ENCODE results near the gene WWOX.

WWOX gene

GRCh38 chr16:79150632-79151310 is 1051.3 kb downstream of the WWOX start:
- no peak for DNase-seq (ENCODE audit: low spot score)

GRCh38 chr16:79154086-79154485 is 1054.6 kb downstream of the WWOX start:
- DNase-seq (ENCODE audit: low spot score) = peak; percentile 13

DNA sequence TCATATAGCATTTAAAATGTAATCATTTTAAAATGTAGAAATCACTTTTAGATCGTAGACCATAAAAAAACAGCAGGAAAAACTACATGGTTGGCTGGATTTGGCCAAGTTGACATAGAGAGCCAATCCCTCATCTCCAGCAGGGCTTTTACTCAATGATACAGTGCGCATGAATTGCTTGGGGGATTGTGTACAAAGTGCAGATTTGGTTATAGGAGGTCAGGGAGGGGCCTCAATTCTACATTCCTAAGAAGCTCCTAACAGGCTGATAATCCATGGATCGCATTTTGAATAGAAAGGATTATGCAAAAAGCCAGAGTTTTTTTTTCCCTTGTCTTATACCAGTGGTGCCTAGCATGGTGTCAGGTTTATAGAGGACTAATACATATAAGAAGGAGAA is 1056.0 kb downstream of the WWOX start:
- DNase-seq (ENCODE audit: low spot score) = no peak

- no peak for DNase-seq (ENCODE audit: low spot score)
Measured at GRCh38 chr16:79155904-79156303, 1056.5 kb downstream of the WWOX start.

DNA sequence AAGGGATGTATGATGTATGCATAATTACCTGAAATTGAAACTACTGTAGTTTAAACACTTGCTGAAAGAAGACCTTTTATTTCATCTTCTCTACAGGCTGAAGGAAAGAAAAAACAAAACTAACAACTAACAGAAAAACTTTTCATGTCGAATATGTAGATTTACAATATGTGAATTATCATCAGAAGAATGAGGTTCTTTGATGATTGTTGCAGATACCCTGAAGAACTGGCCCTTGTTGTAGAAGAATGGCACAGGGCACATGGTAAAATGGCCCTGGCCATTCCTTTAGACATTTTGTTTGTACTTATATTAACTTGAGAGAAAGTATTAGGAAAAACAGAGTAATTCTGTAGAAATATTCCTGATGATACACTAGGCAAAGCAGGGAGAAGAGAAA is 1057.3 kb downstream of the WWOX start:
- no peak for DNase-seq (ENCODE audit: low spot score)

DNA sequence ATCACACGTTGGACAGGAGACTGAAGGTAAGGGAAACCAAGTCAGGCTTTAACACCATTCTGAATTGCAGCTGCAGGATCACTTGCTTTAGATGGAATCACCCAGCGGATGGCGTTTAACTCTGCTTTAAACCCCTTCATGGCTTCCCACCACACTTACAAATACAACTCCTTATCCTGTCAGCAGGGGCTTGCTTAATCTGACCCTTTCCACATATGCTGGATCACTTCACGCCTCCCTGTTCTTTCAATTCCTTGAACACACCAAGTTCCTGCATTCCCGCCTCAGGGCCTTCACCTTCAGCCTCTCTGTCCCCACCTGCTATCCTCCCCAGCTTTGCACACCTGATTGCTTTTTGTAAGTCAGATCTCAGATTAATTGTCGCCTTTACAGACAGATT is 1058.9 kb downstream of the WWOX start:
- DNase-seq (ENCODE audit: low spot score) = no peak

- DNase-seq (ENCODE audit: low spot score) = no peak
Measured at GRCh38 chr16:79159261-79160049, 1060.0 kb downstream of the WWOX start.

DNA sequence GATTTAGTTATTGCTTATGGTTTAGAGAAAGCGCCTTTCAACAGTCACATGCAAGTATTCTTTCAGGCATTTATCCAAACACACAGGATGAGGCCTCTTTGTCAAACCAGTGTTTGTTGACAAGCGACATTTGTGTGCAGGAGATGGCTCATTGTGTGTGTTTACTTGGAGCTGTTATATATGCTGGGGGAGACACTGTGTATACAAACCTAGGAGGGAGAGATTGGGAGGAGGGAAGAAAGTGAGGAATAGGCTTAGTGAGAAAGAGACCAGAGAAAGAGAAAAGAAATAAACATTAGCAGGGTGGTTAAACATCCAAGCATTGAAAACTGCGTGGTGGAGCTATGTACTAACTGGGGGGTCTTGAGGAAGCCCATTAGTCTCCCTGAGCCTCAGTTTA is 1063.5 kb downstream of the WWOX start:
- no peak for DNase-seq (ENCODE audit: low spot score)

DNA sequence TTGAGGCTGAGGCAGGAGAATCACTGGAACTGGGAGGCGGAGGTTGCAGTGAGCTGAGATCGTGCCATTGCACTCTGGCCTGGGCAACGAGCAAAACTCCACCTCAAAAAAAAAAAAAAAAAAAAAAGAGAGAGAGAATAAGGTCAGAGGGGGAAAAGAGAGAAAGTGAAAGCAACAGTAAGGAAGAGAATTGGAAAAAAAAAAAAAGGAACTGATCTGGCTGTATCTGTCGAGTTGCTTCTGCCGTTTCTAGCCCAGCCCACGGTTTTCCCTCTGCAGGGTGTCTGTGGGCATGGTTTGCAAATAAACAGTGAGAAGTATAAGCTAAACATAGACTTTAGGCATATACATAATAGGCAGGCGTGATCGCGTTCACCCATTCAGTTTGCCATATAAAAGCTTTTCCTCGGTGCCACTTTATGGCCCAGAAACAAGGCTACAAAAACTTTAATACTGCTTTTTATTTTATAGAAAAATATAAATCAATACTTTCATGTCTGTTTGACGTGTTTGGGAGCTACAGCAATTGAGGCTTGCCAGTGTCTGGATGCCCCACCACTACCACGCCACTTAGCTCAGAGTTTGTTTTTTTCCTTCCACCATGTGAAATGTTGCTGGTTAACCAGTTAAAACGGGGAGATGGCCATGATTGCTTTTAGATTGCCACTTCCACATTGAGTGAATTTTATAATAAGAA is 1064.4 kb downstream of the WWOX start:
- DNase-seq (ENCODE audit: low spot score) = no peak

GRCh38 chr16:79164388-79164995 is 1065.0 kb downstream of the WWOX start:
- no peak for DNase-seq (ENCODE audit: low spot score)

DNA sequence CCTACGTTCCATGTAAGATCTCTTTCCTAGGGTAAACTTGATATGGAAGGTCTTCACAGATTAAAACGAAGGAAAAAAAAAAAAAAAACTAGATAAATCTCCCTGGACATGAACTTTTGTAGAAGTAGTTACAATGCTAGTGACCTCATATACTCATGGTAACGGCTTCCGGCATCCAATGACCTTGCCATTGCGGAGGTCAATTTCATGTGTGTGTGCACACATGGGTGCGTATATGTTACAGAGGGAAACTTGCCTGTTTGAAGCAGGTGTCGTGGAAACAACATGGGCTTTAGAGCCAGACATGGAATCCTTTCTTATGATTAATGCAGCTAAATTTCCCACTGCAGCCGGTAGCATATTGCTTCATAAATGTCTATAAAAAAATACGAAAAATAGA is 1065.6 kb downstream of the WWOX start:
- DNase-seq (ENCODE audit: low spot score) = no peak

GRCh38 chr16:79165506-79165905 is 1066.1 kb downstream of the WWOX start:
- DNase-seq (ENCODE audit: low spot score) = no peak

- no peak for DNase-seq (ENCODE audit: low spot score)
Measured at GRCh38 chr16:79167893-79168292, 1068.4 kb downstream of the WWOX start.

DNA sequence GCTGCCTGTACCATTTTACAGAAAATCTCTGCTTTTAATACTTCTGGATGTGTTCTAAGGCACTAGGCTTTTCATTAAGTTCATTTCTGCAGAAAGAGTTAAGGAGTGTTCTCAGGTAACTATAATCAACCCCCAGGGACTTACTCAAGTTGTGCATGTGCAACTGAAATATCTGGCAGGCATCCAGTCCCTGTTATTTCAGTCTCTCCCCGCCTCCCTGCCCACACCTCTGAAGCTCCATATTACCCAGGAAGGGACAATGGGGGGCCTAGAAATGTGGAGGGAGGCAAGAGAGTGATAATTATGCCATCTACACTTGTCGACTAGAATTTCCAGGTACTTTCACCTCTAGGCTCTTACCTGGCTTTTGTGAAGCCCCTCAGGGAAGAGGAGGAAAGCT is 1068.9 kb downstream of the WWOX start:
- no peak for DNase-seq (ENCODE audit: low spot score)

- DNase-seq (ENCODE audit: low spot score) = peak; percentile 37
Measured at GRCh38 chr16:79169239-79169638, 1069.8 kb downstream of the WWOX start.

DNA sequence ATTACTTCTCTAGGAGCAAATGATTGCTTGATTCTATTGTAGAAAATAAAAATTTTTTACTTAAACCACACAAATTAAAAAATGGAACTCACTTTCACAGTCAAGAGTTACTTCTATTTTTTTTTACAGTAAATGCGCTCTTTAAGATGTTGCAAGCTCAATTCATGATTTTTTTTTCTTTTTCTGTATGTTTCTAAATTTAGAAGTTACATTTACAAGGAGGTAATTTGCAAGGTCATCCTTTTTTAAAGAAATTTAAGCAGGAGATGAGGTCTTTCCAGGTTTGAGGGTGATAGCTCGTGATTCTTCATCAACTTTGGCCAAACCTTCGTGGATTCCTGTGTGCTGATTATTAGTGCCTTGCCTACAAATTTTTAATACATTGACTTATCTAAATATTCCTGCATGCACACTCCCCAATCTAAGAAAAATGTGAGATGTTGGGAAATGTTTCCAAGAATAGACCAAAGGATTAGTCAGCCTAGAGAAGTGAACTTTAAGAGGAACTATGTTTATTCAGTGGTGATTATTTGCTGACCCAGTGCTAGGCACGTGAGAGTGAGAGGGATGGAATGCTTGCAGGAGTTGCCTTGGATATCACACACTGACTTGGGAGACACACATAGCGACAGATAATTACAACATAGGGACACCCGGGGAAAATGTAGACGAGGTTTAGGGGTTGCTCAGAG is 1071.2 kb downstream of the WWOX start:
- peak; percentile 18 for DNase-seq (ENCODE audit: low spot score)

DNA sequence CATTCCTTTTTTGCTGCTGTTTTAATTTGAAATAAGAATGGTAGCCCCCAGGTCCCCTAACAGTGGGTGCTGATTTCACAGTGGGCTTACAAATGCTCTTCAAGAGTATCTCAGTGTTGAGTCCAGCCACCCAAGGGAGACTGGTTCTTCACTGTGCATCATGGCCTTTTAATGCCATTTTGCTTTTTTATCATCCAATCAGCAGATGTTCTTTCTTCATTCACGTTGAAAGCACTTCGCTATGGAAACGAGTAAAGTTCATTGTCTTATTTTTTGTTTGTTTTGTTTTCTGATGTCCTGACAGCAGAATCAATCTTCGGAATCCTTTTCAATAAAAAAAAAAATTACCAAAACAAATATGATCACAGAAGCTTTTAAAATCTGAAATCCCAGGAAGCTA is 1072.0 kb downstream of the WWOX start:
- no peak for DNase-seq (ENCODE audit: low spot score)

DNA sequence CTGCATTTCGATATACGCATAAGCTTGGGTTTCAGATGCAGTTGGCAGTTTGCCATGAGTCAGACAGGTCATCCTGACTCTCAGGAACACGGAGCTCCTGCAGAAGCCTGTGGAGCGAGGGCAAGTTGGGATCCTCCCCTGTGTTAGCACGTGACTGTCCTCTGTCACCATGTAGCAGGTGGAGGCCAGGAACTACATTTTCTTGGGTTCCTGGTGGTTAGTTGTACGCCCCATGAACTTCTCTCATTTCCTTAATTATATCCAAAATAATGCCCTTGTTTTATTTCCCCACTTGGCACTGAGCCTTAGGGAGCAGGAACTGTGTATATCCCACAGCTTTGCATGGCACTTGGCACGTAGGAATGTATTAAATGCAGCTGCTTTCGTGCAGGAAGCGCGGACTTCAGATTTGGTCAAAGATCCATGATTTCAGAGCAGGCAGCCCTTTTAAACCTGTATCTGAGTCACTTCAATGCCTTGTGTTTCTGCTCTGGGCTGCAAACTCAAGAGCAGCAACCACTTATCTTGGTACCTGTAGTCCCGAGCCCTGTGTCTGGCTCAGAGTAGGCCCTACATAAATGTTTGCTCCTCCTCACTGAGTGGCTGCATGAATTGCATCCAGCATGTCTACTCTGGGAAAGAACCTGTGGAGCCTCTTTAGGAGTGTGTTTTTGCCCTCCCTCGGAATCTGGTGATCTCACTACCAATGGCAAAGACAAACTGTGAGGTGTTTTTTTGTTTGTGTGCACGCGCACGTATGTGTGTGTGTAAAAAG is 1072.7 kb downstream of the WWOX start:
- DNase-seq (ENCODE audit: low spot score) = peak; percentile 62

DNA sequence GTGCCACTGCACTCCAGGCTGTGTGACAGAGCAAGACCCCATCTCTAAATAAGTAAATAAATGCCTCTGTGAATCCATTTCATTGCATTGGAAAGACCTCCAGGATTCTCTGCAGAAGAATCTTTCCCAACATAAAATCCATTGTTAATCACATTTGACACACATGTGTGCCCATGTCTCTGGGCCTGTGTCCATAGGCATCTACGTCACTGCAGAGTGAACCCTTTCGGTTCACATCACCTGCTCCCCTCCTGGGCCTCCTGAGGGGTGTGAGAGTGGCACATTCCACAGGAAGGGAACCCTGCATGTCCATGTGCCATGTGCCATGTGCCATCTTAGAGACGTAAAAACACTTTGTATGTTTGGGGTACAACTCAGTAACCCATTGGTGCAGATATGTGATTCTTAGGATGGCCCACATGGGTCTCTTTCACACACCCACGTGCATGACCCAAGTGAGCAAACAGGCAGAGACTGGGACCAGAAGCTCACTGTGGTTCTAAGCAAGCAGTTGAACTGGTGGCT is 1073.6 kb downstream of the WWOX start:
- no peak for DNase-seq (ENCODE audit: low spot score)

DNA sequence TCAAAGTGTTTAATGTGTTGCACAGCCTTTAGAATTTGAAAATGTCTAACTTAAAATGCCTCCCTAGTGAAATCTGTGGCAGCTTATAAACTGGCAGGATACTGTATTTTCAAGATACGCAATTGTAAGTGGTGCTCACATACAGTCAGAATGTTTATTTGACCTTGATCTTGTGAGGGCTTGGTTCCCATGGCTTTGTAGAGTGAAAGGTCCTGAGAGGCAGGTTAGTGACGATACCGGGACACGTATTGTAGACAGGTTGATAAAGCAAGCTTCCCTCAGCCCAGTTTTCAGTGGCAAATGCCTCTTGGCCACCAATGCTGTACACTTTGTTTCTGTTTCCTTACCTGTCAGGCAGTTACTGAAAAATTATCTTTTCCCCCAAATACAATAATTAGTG is 1074.5 kb downstream of the WWOX start:
- no peak for DNase-seq (ENCODE audit: low spot score)

All from kidney tubule cell (primary cell).